Measurements from ENCODE around the gene CLCN3.

The CLCN3 gene

DNA sequence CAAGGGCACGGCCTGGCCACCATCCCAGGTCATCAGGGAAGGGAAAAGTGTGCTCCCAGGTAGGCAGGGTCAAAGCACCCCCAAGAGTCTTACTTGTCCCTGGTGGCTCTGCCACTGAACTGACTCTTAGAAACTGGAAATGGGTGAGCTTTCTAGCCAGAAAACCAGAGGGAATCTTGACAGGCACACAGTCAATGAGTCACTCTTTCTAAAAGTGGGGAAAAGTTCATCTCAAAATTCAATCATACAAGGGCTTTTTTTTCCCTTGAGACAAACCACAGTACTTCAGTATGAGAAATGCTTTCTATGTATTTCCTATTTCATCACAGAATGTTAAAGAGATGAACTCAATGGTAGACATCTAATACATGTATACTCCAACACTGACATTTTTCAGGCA, 124.9 kb downstream of the CLCN3 start:
- H3K36me3 ChIP-seq (ENCODE audit: insufficient read depth, insufficient read length, low read length): peaks cover 15% of the 10 kb centered on the region
- no peak overlapping the region for H3K4me3 ChIP-seq (ENCODE audit: insufficient read length, low read depth)
- DNase-seq (ENCODE audit: low read depth, low spot score): no peak
- H3K27me3 ChIP-seq (ENCODE audit: insufficient read depth, insufficient read length): no peaks in the 10 kb centered on the region
- no peak for TF ChIP-seq ZNF274 (IDR thresholded peaks at IDR 0.05; ENCODE audit: low read depth, low read length)
- TF ChIP-seq YY1 (IDR thresholded peaks at IDR 0.05; ENCODE audit: insufficient read depth, insufficient read length): no peak
- TF ChIP-seq SUZ12 (IDR thresholded peaks at IDR 0.05; ENCODE audit: extremely low read depth, insufficient read depth, insufficient read length): no peak
- no peak overlapping the region for H3K9ac ChIP-seq (ENCODE audit: insufficient read length, low read depth)
- H3K4me1 ChIP-seq (ENCODE audit: insufficient read depth, insufficient read length): no peaks in the 10 kb centered on the region
- H3K9me3 ChIP-seq (ENCODE audit: insufficient read depth, low read length): no peaks in the 10 kb centered on the region

GRCh38 chr4:169756971-169757574, 136.7 kb downstream of the CLCN3 start:
- no peaks in the 10 kb centered on the region for H3K4me1 ChIP-seq (ENCODE audit: insufficient read depth, insufficient read length)
- peak overlapping the region; percentile 76 for H3K4me3 ChIP-seq (ENCODE audit: insufficient read length, low read depth)
- TF ChIP-seq SUZ12 (IDR thresholded peaks at IDR 0.05; ENCODE audit: extremely low read depth, insufficient read depth, insufficient read length) (no peak), YY1 (IDR thresholded peaks at IDR 0.05; ENCODE audit: insufficient read depth, insufficient read length) (no peak), ZNF274 (IDR thresholded peaks at IDR 0.05; ENCODE audit: low read depth, low read length) (no peak)
- DNase-seq (ENCODE audit: low read depth, low spot score): no peak
- H3K9me3 ChIP-seq (ENCODE audit: insufficient read depth, low read length): no peaks in the 10 kb centered on the region
- H3K9ac ChIP-seq (ENCODE audit: insufficient read length, low read depth): peak overlapping the region; percentile 85
- H3K36me3 ChIP-seq (ENCODE audit: insufficient read depth, insufficient read length, low read length): peaks cover 11% of the 10 kb centered on the region
- no peaks in the 10 kb centered on the region for H3K27me3 ChIP-seq (ENCODE audit: insufficient read depth, insufficient read length)

DNA sequence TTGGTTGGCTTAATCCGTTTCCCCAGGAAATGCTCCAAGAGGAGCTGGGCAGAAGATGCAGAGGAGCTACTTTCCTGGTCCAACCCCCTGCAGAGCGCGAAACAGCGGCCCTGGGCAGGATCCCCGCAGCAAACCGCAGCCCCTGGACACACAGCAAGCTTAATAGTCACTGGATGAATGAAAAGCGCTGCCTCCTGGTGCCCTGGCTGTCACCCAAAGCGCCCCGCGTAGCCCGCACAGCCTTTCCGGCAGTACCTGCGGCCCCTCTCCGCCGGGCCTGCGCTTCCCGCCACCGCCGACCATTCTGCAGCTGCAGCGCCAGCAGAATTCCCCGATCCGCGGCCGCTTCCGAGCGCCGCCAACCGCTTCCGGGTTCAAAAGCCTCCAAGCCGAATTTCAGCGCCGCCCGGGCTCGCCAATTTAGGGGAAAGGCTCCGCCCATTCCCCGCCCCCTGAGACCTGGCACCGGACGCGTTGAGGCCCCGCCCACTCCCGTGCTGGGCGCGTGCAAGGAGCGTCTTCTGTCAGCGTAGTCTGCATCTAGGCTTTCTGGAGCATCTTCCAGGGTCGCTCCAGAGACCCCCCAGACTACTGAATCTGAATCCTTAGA, 137.3 kb downstream of the CLCN3 start, which contains the start of gene HPF1:
Gene HPF1 (minus strand): TSS at position 370 of the 610 bp plus-strand sequence. CDS start 67 bp downstream, at position 303.
- H3K9me3 ChIP-seq (ENCODE audit: insufficient read depth, low read length): no peaks in the 10 kb centered on the region
- no peak for TF ChIP-seq ZNF274 (IDR thresholded peaks at IDR 0.05; ENCODE audit: low read depth, low read length)
- no peak for TF ChIP-seq YY1 (IDR thresholded peaks at IDR 0.05; ENCODE audit: insufficient read depth, insufficient read length)
- H3K36me3 ChIP-seq (ENCODE audit: insufficient read depth, insufficient read length, low read length): peaks cover 6% of the 10 kb centered on the region
- no peaks in the 10 kb centered on the region for H3K4me1 ChIP-seq (ENCODE audit: insufficient read depth, insufficient read length)
- no peaks in the 10 kb centered on the region for H3K27me3 ChIP-seq (ENCODE audit: insufficient read depth, insufficient read length)
- DNase-seq (ENCODE audit: low read depth, low spot score): peak; percentile 86
- peak within 1 kb of the TSS; percentile 76 for H3K4me3 ChIP-seq (ENCODE audit: insufficient read length, low read depth)
- peak within 1 kb of the TSS; percentile 85 for H3K9ac ChIP-seq (ENCODE audit: insufficient read length, low read depth)

DNA sequence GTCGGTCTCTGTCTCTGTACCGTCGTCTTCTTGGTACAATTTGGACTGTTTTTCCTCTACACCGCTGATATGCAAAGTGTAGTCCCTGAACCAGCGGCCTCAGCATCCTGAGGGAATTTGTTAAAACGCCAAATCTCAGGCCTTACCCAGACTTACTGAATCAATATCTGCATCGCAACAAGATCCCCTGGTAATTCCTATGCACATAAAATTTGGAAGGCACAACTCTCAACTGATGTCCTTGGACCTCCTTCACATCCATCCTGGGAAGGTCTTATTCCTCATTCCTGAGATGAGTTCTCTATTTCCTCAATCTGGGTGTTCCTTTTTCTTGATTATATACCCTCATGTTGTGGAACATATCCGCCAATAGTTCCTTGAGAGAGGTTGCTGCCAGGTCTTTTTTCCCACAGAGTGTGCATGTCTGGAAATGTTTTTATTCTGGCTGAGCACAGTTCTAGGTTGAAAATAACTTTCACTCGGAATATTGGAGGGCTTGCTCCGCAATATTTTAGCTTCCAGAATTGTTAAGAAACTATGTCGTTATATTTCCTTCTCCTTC, 138.1 kb downstream of the CLCN3 start:
- DNase-seq (ENCODE audit: low read depth, low spot score): no peak
- Histone ChIP-seq H3K4me3 (ENCODE audit: insufficient read length, low read depth) (no peak overlapping the region), H3K4me1 (ENCODE audit: insufficient read depth, insufficient read length) (no peaks in the 10 kb centered on the region), H3K27me3 (ENCODE audit: insufficient read depth, insufficient read length) (no peaks in the 10 kb centered on the region), H3K9me3 (ENCODE audit: insufficient read depth, low read length) (no peaks in the 10 kb centered on the region), H3K36me3 (ENCODE audit: insufficient read depth, insufficient read length, low read length) (peaks cover under 1% of the 10 kb centered on the region), H3K9ac (ENCODE audit: insufficient read length, low read depth) (no peak overlapping the region)
- TF ChIP-seq YY1 (IDR thresholded peaks at IDR 0.05; ENCODE audit: insufficient read depth, insufficient read length): no peak
- TF ChIP-seq SUZ12 (IDR thresholded peaks at IDR 0.05; ENCODE audit: extremely low read depth, insufficient read depth, insufficient read length): no peak
- TF ChIP-seq ZNF274 (IDR thresholded peaks at IDR 0.05; ENCODE audit: low read depth, low read length): no peak

GRCh38 chr4:169761846-169762245, 141.5 kb downstream of the CLCN3 start:
- no peak for DNase-seq (ENCODE audit: low read depth, low spot score)
- TF ChIP-seq YY1 (IDR thresholded peaks at IDR 0.05; ENCODE audit: insufficient read depth, insufficient read length) (no peak), SUZ12 (IDR thresholded peaks at IDR 0.05; ENCODE audit: extremely low read depth, insufficient read depth, insufficient read length) (no peak), ZNF274 (IDR thresholded peaks at IDR 0.05; ENCODE audit: low read depth, low read length) (no peak)
- Histone ChIP-seq H3K36me3 (ENCODE audit: insufficient read depth, insufficient read length, low read length) (no peaks in the 10 kb centered on the region), H3K4me1 (ENCODE audit: insufficient read depth, insufficient read length) (no peaks in the 10 kb centered on the region), H3K4me3 (ENCODE audit: insufficient read length, low read depth) (no peak overlapping the region), H3K9me3 (ENCODE audit: insufficient read depth, low read length) (no peaks in the 10 kb centered on the region), H3K27me3 (ENCODE audit: insufficient read depth, insufficient read length) (no peaks in the 10 kb centered on the region), H3K9ac (ENCODE audit: insufficient read length, low read depth) (no peak overlapping the region)

DNA sequence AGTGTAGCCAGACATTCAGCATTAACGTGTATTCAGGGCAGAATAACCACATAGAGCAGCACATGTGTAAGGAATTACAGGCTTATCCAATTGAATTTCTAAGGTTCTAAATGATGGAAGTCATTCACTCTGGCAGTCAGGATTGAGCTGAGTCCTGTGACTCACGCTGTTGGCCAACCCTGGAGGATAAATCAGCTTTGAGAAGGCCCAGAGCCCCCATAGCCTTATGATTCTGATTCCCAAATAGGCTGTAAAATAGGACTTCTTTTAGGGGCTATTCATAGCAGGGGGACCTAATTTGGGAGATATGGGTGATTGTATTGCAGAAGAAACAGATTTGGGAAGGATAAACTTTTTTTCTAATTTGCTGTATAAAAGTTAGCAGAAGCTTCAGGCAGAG, 145.5 kb downstream of the CLCN3 start:
- H3K9me3 ChIP-seq (ENCODE audit: insufficient read depth, low read length): no peaks in the 10 kb centered on the region
- H3K4me1 ChIP-seq (ENCODE audit: insufficient read depth, insufficient read length): no peaks in the 10 kb centered on the region
- H3K36me3 ChIP-seq (ENCODE audit: insufficient read depth, insufficient read length, low read length): no peaks in the 10 kb centered on the region
- no peak overlapping the region for H3K4me3 ChIP-seq (ENCODE audit: insufficient read length, low read depth)
- no peaks in the 10 kb centered on the region for H3K27me3 ChIP-seq (ENCODE audit: insufficient read depth, insufficient read length)
- no peak for TF ChIP-seq SUZ12 (IDR thresholded peaks at IDR 0.05; ENCODE audit: extremely low read depth, insufficient read depth, insufficient read length)
- no peak for TF ChIP-seq ZNF274 (IDR thresholded peaks at IDR 0.05; ENCODE audit: low read depth, low read length)
- TF ChIP-seq YY1 (IDR thresholded peaks at IDR 0.05; ENCODE audit: insufficient read depth, insufficient read length): no peak
- no peak overlapping the region for H3K9ac ChIP-seq (ENCODE audit: insufficient read length, low read depth)
- no peak for DNase-seq (ENCODE audit: low read depth, low spot score)

GRCh38 chr4:169766741-169767140, 146.4 kb downstream of the CLCN3 start:
- no peak overlapping the region for H3K4me3 ChIP-seq (ENCODE audit: insufficient read length, low read depth)
- TF ChIP-seq YY1 (IDR thresholded peaks at IDR 0.05; ENCODE audit: insufficient read depth, insufficient read length): no peak
- H3K36me3 ChIP-seq (ENCODE audit: insufficient read depth, insufficient read length, low read length): no peaks in the 10 kb centered on the region
- no peaks in the 10 kb centered on the region for H3K9me3 ChIP-seq (ENCODE audit: insufficient read depth, low read length)
- no peak for DNase-seq (ENCODE audit: low read depth, low spot score)
- no peaks in the 10 kb centered on the region for H3K27me3 ChIP-seq (ENCODE audit: insufficient read depth, insufficient read length)
- no peak overlapping the region for H3K9ac ChIP-seq (ENCODE audit: insufficient read length, low read depth)
- no peaks in the 10 kb centered on the region for H3K4me1 ChIP-seq (ENCODE audit: insufficient read depth, insufficient read length)
